ENCODE measurements around the gene SCEL. TPM values are rescaled to one million over a fixed set of nuclear protein-coding genes. Genes with fewer than 3 reads are reported as not detected.

Gene SCEL
- total and polyA plus RNA-seq, 2 donors, result 1.1 to 8.6 TPM

DNA sequence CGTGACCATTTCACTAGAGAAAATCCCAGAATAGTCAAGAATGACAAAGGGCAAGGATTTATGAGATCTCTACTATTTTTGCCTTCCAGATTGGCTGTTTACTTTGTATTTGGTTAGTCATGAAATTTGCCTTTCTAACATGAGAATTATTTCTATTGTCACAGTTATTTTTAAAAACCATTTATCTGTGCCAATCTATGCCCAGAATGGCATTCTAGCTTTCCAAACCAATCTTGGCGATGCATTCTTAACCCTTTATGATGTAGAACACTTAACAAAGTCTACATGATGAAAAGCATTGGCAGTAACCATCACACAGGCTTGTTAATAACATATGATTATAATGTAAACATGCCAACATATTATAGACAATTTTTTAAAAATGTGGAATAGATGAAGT is 65.2 kb downstream of the SCEL start:
- Histone ChIP-seq H3K4me3 (ENCODE audit: low read length in 2 of 2) (no peak overlapping the region), H3K9me3 (ENCODE audit: control insufficient read depth in 2 of 2, insufficient read depth in 1 of 2, low read length in 1 of 2) (no peaks in the 10 kb centered on the region), H3K27ac (ENCODE audit: low read depth in 1 of 2, low read length in 1 of 2) (no peak overlapping the region), H3K36me3 (ENCODE audit: control insufficient read depth in 2 of 2, insufficient read depth in 2 of 2, low read length in 1 of 2) (no peaks in the 10 kb centered on the region), H3K4me1 (ENCODE audit: control insufficient read depth in 2 of 2, insufficient read depth in 2 of 2, low read length in 2 of 2) (no peaks in the 10 kb centered on the region), H3K27me3 (ENCODE audit: control insufficient read depth in 2 of 2, insufficient read depth in 1 of 2, low read length in 1 of 2) (no peaks in the 10 kb centered on the region)
- DNase-seq (ENCODE audit: low read depth in 6 of 9, low spot score in 9 of 9), result no peak
- 94% methylated on average over 2 of the region's 2 CpGs for WGBS

DNA sequence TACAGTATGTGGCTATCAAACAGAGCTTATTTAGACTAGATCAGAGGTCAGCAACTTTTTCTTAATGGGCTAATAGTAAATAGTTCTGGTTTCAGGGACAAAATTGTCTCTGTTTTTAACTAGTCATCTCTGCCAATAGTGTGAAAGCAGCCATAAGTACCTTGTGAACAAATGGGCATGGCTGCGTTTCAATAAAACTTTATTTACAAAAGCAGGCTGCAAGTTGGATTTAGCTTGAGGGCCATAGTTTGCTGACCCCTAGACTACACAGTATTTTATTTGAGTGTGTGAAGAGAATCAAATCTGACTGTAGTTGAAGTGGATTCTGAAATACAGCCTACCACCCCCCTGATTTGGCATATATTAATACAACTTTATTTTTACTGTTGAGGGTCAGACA is 75.6 kb downstream of the SCEL start:
- H3K4me1 ChIP-seq (ENCODE audit: control insufficient read depth in 2 of 2, insufficient read depth in 2 of 2, low read length in 2 of 2), result no peaks in the 10 kb centered on the region
- no peak overlapping the region for H3K27ac ChIP-seq (ENCODE audit: low read depth in 1 of 2, low read length in 1 of 2)
- H3K36me3 ChIP-seq (ENCODE audit: control insufficient read depth in 2 of 2, insufficient read depth in 2 of 2, low read length in 1 of 2), result no peaks in the 10 kb centered on the region
- 97% methylated on average over 1 of the region's 1 CpG for WGBS
- no peaks in the 10 kb centered on the region for H3K9me3 ChIP-seq (ENCODE audit: control insufficient read depth in 2 of 2, insufficient read depth in 1 of 2, low read length in 1 of 2)
- DNase-seq (ENCODE audit: low read depth in 6 of 9, low spot score in 9 of 9), result no peak
- no peak overlapping the region for H3K4me3 ChIP-seq (ENCODE audit: low read length in 2 of 2)
- no peaks in the 10 kb centered on the region for H3K27me3 ChIP-seq (ENCODE audit: control insufficient read depth in 2 of 2, insufficient read depth in 1 of 2, low read length in 1 of 2)

DNA sequence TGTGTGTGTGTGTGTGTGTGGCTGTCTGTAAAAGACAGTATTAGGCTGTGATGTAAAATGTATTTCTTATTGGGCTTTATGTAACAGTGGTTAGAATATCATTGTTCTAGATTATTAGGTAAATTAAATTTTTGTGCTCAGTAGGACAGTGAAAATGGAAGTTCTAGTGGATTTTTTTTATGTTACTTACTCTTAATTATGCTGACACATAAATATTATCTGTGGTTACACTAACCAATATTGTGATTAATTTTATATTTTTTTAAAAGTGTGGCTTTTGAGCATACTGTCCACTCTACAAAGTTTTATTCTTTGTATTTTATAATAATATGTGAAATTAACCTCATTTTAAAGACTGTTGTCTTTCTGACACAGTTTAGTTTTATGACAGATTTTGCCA is 80.5 kb downstream of the SCEL start:
- Histone ChIP-seq H3K4me1 (ENCODE audit: control insufficient read depth in 2 of 2, insufficient read depth in 2 of 2, low read length in 2 of 2) (no peaks in the 10 kb centered on the region), H3K9me3 (ENCODE audit: control insufficient read depth in 2 of 2, insufficient read depth in 1 of 2, low read length in 1 of 2) (no peaks in the 10 kb centered on the region), H3K27me3 (ENCODE audit: control insufficient read depth in 2 of 2, insufficient read depth in 1 of 2, low read length in 1 of 2) (no peaks in the 10 kb centered on the region), H3K4me3 (ENCODE audit: low read length in 2 of 2) (no peak overlapping the region), H3K27ac (ENCODE audit: low read depth in 1 of 2, low read length in 1 of 2) (no peak overlapping the region), H3K36me3 (ENCODE audit: control insufficient read depth in 2 of 2, insufficient read depth in 2 of 2, low read length in 1 of 2) (no peaks in the 10 kb centered on the region)
- no peak for DNase-seq (ENCODE audit: low read depth in 6 of 9, low spot score in 9 of 9)

DNA sequence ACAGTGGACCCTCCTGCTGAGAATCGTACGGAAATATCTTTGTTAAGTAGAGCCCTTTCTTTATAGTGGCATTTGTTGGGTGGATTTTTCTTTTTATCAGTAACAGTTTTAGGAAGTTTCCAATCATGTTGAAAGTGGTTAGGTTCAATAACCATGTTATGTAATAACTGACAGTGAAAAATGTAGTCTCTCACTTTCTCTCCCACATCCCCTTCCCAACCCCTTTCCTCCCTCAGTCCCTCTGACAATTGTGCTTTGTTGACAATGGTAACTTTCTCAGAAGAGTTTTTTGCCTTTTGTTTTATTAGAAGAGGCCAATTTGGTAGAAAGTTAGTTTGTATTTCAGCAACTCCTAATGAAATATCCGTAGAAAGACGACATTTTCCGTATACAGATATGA is 84.1 kb downstream of the SCEL start:
- Histone ChIP-seq H3K36me3 (ENCODE audit: control insufficient read depth in 2 of 2, insufficient read depth in 2 of 2, low read length in 1 of 2) (no peaks in the 10 kb centered on the region), H3K4me1 (ENCODE audit: control insufficient read depth in 2 of 2, insufficient read depth in 2 of 2, low read length in 2 of 2) (no peaks in the 10 kb centered on the region), H3K4me3 (ENCODE audit: low read length in 2 of 2) (no peak overlapping the region), H3K27ac (ENCODE audit: low read depth in 1 of 2, low read length in 1 of 2) (no peak overlapping the region), H3K9me3 (ENCODE audit: control insufficient read depth in 2 of 2, insufficient read depth in 1 of 2, low read length in 1 of 2) (no peaks in the 10 kb centered on the region), H3K27me3 (ENCODE audit: control insufficient read depth in 2 of 2, insufficient read depth in 1 of 2, low read length in 1 of 2) (no peaks in the 10 kb centered on the region)
- WGBS, result 78% methylated on average over 5 of the region's 5 CpGs
- no peak for DNase-seq (ENCODE audit: low read depth in 6 of 9, low spot score in 9 of 9)

DNA sequence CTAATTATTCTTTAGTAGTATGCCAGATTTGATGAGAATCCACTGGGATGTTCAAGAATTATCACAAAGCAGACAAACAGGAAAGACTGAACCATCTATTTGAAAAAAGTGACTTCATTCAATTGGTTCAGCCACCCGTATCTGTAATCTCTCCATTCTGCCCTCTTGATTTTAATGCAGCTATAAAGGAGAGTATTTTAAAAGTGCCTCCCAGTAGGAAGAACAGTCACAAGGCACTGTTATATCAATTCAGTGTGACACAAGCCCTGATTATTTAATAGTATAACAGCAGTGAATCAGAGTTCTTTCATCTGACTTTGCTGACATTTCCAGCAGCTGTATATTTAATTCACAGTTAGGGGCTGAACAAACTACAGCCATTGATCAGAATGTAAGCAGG is 84.6 kb downstream of the SCEL start:
- no peak for DNase-seq (ENCODE audit: low read depth in 6 of 9, low spot score in 9 of 9)
- 95% methylated on average over 1 of the region's 1 CpG for WGBS
- Histone ChIP-seq H3K9me3 (ENCODE audit: control insufficient read depth in 2 of 2, insufficient read depth in 1 of 2, low read length in 1 of 2) (no peaks in the 10 kb centered on the region), H3K4me3 (ENCODE audit: low read length in 2 of 2) (no peak overlapping the region), H3K27me3 (ENCODE audit: control insufficient read depth in 2 of 2, insufficient read depth in 1 of 2, low read length in 1 of 2) (no peaks in the 10 kb centered on the region), H3K4me1 (ENCODE audit: control insufficient read depth in 2 of 2, insufficient read depth in 2 of 2, low read length in 2 of 2) (no peaks in the 10 kb centered on the region), H3K27ac (ENCODE audit: low read depth in 1 of 2, low read length in 1 of 2) (no peak overlapping the region), H3K36me3 (ENCODE audit: control insufficient read depth in 2 of 2, insufficient read depth in 2 of 2, low read length in 1 of 2) (no peaks in the 10 kb centered on the region)

DNA sequence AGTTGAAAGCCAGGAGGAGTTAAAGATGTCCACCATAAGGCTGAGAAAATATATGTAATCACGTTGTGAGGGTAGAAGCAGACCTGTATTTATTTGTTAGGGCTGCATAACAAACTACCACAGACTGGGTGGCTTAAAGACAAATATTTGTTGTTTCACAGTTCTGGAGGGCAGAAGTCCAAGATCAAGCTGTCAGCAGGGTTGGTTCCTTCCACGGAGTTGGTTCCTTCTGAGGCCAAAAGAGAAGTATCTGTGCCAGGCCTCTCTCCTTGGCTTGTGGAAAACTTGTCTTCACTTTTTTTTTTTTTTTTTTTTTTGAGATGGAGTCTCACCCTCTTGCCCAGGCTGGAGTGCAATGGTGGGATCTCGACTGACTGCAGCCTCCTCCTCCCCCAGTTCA is 88.3 kb downstream of the SCEL start:
- H3K9me3 ChIP-seq (ENCODE audit: control insufficient read depth in 2 of 2, insufficient read depth in 1 of 2, low read length in 1 of 2), result no peaks in the 10 kb centered on the region
- no peak for DNase-seq (ENCODE audit: low read depth in 6 of 9, low spot score in 9 of 9)
- H3K4me1 ChIP-seq (ENCODE audit: control insufficient read depth in 2 of 2, insufficient read depth in 2 of 2, low read length in 2 of 2), result no peaks in the 10 kb centered on the region
- no peaks in the 10 kb centered on the region for H3K27me3 ChIP-seq (ENCODE audit: control insufficient read depth in 2 of 2, insufficient read depth in 1 of 2, low read length in 1 of 2)
- H3K36me3 ChIP-seq (ENCODE audit: control insufficient read depth in 2 of 2, insufficient read depth in 2 of 2, low read length in 1 of 2), result no peaks in the 10 kb centered on the region
- H3K27ac ChIP-seq (ENCODE audit: low read depth in 1 of 2, low read length in 1 of 2), result no peak overlapping the region
- no peak overlapping the region for H3K4me3 ChIP-seq (ENCODE audit: low read length in 2 of 2)
- WGBS, result 94% methylated on average over 3 of the region's 3 CpGs

DNA sequence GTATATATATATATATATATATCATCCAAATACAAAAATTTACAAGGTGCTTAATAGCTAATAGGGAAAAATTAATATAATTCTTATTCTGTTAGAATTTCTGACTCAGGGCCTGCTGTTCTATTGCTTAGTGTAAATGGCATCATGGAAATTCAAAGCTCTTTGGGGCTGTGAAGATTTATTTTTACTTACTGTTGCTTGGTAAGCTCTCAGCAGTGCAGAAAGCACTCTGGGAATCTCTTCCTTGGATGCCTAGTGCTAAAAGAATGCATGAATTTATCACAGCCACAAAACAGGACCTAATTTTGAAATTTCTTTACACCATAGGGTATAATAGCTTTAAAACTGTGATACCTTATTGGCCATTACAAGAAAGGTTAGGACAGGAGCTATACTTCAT is 92.7 kb downstream of the SCEL start:
- DNase-seq (ENCODE audit: low read depth in 6 of 9, low spot score in 9 of 9), result no peak
- H3K9me3 ChIP-seq (ENCODE audit: control insufficient read depth in 2 of 2, insufficient read depth in 1 of 2, low read length in 1 of 2), result no peaks in the 10 kb centered on the region
- no peaks in the 10 kb centered on the region for H3K36me3 ChIP-seq (ENCODE audit: control insufficient read depth in 2 of 2, insufficient read depth in 2 of 2, low read length in 1 of 2)
- H3K27me3 ChIP-seq (ENCODE audit: control insufficient read depth in 2 of 2, insufficient read depth in 1 of 2, low read length in 1 of 2), result no peaks in the 10 kb centered on the region
- H3K4me3 ChIP-seq (ENCODE audit: low read length in 2 of 2), result no peak overlapping the region
- H3K27ac ChIP-seq (ENCODE audit: low read depth in 1 of 2, low read length in 1 of 2), result no peak overlapping the region
- H3K4me1 ChIP-seq (ENCODE audit: control insufficient read depth in 2 of 2, insufficient read depth in 2 of 2, low read length in 2 of 2), result no peaks in the 10 kb centered on the region

DNA sequence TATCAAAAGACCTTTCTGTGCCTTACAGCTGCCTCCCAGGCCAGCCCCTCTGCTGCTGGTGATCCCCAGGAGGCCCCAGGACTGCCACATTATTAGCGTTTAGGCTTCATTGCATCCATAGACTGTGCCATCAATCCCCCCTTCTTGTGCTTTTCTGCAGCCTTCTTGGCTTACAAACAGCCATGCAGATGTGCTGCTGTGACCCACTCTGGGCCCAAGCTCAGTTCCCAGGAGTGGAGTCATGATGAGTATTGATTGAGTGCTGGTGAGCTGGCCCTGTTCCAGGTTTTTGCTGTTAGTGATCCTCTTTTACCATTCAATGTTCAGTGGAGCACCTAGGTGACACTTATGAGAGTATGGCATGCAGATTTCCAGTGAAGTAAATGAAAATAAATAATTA is 102.1 kb downstream of the SCEL start:
- H3K27me3 ChIP-seq (ENCODE audit: control insufficient read depth in 2 of 2, insufficient read depth in 1 of 2, low read length in 1 of 2), result no peaks in the 10 kb centered on the region
- WGBS, result 96% methylated on average over 1 of the region's 1 CpG
- H3K4me3 ChIP-seq (ENCODE audit: low read length in 2 of 2), result no peak overlapping the region
- no peaks in the 10 kb centered on the region for H3K9me3 ChIP-seq (ENCODE audit: control insufficient read depth in 2 of 2, insufficient read depth in 1 of 2, low read length in 1 of 2)
- H3K36me3 ChIP-seq (ENCODE audit: control insufficient read depth in 2 of 2, insufficient read depth in 2 of 2, low read length in 1 of 2), result no peaks in the 10 kb centered on the region
- no peak overlapping the region for H3K27ac ChIP-seq (ENCODE audit: low read depth in 1 of 2, low read length in 1 of 2)
- DNase-seq (ENCODE audit: low read depth in 6 of 9, low spot score in 9 of 9), result no peak
- no peaks in the 10 kb centered on the region for H3K4me1 ChIP-seq (ENCODE audit: control insufficient read depth in 2 of 2, insufficient read depth in 2 of 2, low read length in 2 of 2)

DNA sequence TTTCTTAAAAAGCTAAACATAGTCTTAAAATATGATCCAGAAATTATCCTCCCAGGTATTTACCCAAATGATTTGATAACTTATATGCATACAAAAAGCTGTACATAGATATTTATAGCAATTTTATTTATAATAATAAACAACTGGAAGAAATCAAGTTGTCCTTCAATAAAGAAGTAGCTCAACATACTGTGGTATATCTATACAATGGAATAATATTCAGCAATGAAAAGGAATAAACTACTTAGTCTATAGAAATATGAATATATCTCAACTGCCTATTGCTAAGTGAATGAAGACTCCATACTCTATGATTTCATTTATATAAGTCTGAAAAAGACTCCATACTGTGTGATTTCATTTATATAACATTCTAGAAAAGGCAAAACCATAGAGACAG is 114.9 kb downstream of the SCEL start:
- Histone ChIP-seq H3K27me3 (ENCODE audit: control insufficient read depth in 2 of 2, insufficient read depth in 1 of 2, low read length in 1 of 2) (no peaks in the 10 kb centered on the region), H3K9me3 (ENCODE audit: control insufficient read depth in 2 of 2, insufficient read depth in 1 of 2, low read length in 1 of 2) (no peaks in the 10 kb centered on the region), H3K27ac (ENCODE audit: low read depth in 1 of 2, low read length in 1 of 2) (no peak overlapping the region), H3K4me1 (ENCODE audit: control insufficient read depth in 2 of 2, insufficient read depth in 2 of 2, low read length in 2 of 2) (no peaks in the 10 kb centered on the region), H3K4me3 (ENCODE audit: low read length in 2 of 2) (no peak overlapping the region), H3K36me3 (ENCODE audit: control insufficient read depth in 2 of 2, insufficient read depth in 2 of 2, low read length in 1 of 2) (no peaks in the 10 kb centered on the region)
- no peak for DNase-seq (ENCODE audit: low read depth in 6 of 9, low spot score in 9 of 9)

DNA sequence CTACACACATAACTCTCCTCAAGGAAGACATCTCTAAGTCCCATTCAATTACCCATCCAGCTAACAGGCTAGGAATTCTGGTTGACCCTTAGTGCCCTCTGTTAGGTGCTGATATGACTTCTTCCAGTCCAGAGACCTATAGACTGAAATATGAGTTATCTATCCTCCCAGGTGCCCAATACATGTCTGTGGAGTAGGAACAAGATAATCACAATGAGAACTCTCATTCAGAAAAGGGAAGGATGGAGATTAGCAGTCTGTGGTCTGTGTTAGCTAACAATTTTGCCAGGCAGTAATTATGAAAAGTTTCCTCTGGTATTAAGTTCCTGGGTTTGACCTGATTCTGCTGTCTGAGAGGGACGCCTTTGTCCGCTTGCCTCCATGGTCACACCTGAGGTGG is 117.8 kb downstream of the SCEL start:
- WGBS, result 68% methylated on average over 2 of the region's 2 CpGs
- no peaks in the 10 kb centered on the region for H3K36me3 ChIP-seq (ENCODE audit: control insufficient read depth in 2 of 2, insufficient read depth in 2 of 2, low read length in 1 of 2)
- H3K4me1 ChIP-seq (ENCODE audit: control insufficient read depth in 2 of 2, insufficient read depth in 2 of 2, low read length in 2 of 2), result no peaks in the 10 kb centered on the region
- no peak overlapping the region for H3K27ac ChIP-seq (ENCODE audit: low read depth in 1 of 2, low read length in 1 of 2)
- H3K9me3 ChIP-seq (ENCODE audit: control insufficient read depth in 2 of 2, insufficient read depth in 1 of 2, low read length in 1 of 2), result no peaks in the 10 kb centered on the region
- DNase-seq (ENCODE audit: low read depth in 6 of 9, low spot score in 9 of 9), result no peak
- no peak overlapping the region for H3K4me3 ChIP-seq (ENCODE audit: low read length in 2 of 2)
- H3K27me3 ChIP-seq (ENCODE audit: control insufficient read depth in 2 of 2, insufficient read depth in 1 of 2, low read length in 1 of 2), result no peaks in the 10 kb centered on the region

Data from thymus (tissue), 11 donors.